Right lobe of liver (tissue), 6 donors: ENCODE data around the gene KANSL1. TPM values are rescaled to one million over a fixed set of nuclear protein-coding genes. Genes with fewer than 3 reads are reported as not detected.

Source experiments
- ATAC-seq, 4 donors: fragments of 200-7000 bp; cut with Tn5 transposase; one replicate each; pipeline ENCODE4 v1.9.1; 2020; ENCODE audit warnings: mild to moderate bottlenecking in 4 of 4, moderate library complexity in 4 of 4
- DNase-seq, 3 donors: peaks; one replicate each; pipeline ENCODE4 v3.0.0-alpha.2; 2020
- H3K27ac ChIP-seq, 3 donors: fragments of 200-600 bp; one replicate each; pipeline ENCODE4 v1.8.0; 2022
- H3K27me3 ChIP-seq, 2 donors: fragments of 200-600 bp; one replicate each; pipeline ENCODE4 v1.8.0; 2022
- H3K36me3 ChIP-seq, 4 donors: fragments of 200-600 bp; sonication (generic) in 1 of 4; one replicate each; pipeline versions ENCODE4 v1.5.1 to v1.8.0; 2017 to 2022; ENCODE audit warnings: control low read depth in 1 of 4
- H3K4me1 ChIP-seq, 4 donors: fragments of 200-600 bp; sonication (generic) in 1 of 4; one replicate each; pipeline versions ENCODE4 v1.5.1 to v1.8.0; 2017 to 2022; ENCODE audit warnings: control low read depth in 1 of 4
- H3K4me3 ChIP-seq, 3 donors: fragments of 200-600 bp; one replicate each; pipeline ENCODE4 v1.8.0; 2022
- H3K9me3 ChIP-seq, 4 donors: fragments of 200-600 bp; sonication (generic) in 1 of 4; one replicate each; pipeline versions ENCODE4 v1.5.1 to v1.8.0; 2017 to 2022; ENCODE audit warnings: control low read depth in 1 of 4
- CTCF ChIP-seq, 4 donors: fragments of 200-600 bp in 3 of 4; fragments of 450-650 bp in 1 of 4; IDR thresholded peaks; one replicate each; pipeline versions ENCODE4 v1.5.1 to v1.8.0; 2016 to 2022; ENCODE audit warnings: antibody characterized with exemption in 4 of 4, mild to moderate bottlenecking in 2 of 4
- POLR2A ChIP-seq: fragments of 450-650 bp; IDR thresholded peaks from one replicate; pipeline ENCODE4 v1.6.1; 2017; ENCODE audit warnings: antibody characterized with exemption, mild to moderate bottlenecking
- WGBS: methylation state at CpG from one replicate; pipeline ENCODE4 v1.1.6; 2018; ENCODE audit warnings: low coverage, low lambda C conversion rate; ENCODE audit not compliant: insufficient coverage; ENCODE audit errors: missing lambda C conversion rate; 5-methylcytosine and 5-hydroxymethylcytosine counted together
- intact Hi-C, 2 donors: fragments of 100-400 bp; cut with DNase I; formaldehyde crosslinking; loops; one replicate each; pipeline versions ENCODE4 v1.11.2 to v1.14.1; 2022
- total RNA-seq, 6 experiments: library from RNA; depleted of rRNA in 2 of 6; stranded (reverse); fragments of >200 nt in 2 of 6; fragmentation: NEBNext Ultra II Directional in 3 of 6; extraction: Animal tissue kit (Norgen Biotek cat#: 25700) in 3 of 6; gene quantifications; one replicate each; pipeline versions ENCODE4 v1.1.0 to v1.2.4, GENCODE V29; 2016 to 2023
- donor health status: DM: no; HTN: yes; CAD: no.
- donor health status: DM: no; HTN: no; CAD: no.
- donor health status: DM: no; HTN: no; CAD: no.
- donor health status: DM: no; HTN: yes; CAD: no.
- donor health status: DM: no; HTN: yes; CAD: no.

KANSL1 gene
- total RNA-seq, 6 experiments from 2014 or later: 23.1 to 29.5 (median 25.9) TPM

- Histone ChIP-seq H3K27ac (no peak overlapping the region), H3K9me3 (no peaks in the 10 kb centered on the region), H3K4me3 (no peak overlapping the region), H3K36me3 (peaks cover 0 to 24% (median 8%) of the 10 kb centered on the region in 4 donors), H3K27me3 (no peaks in the 10 kb centered on the region), H3K4me1 (peaks cover 0 to 43% (median 0%) of the 10 kb centered on the region in 4 donors)
- TF ChIP-seq POLR2A (no peak), CTCF (IDR thresholded peaks at IDR 0.05) (no peak)
- intact Hi-C loops: no loop called here
- no peak for DNase-seq
- ATAC-seq: no peak
- 93% methylated on average over 8 of the region's 11 CpGs for WGBS
Measured at GRCh38 chr17:46170639-46171429, 22.4 kb downstream of the KANSL1 start.

GRCh38 chr17:46169913-46170638 lies 23.2 kb downstream of the KANSL1 start:
- peaks cover 0 to 37% (median 0%) of the 10 kb centered on the region in 4 donors for H3K4me1 ChIP-seq
- WGBS: 90% methylated on average over 9 of the region's 9 CpGs
- TF ChIP-seq POLR2A (no peak), CTCF (IDR thresholded peaks at IDR 0.05) (no peak)
- H3K27ac ChIP-seq: no peak overlapping the region
- ATAC-seq (no peak), DNase-seq (no peak)
- peaks cover 0 to 24% (median 8%) of the 10 kb centered on the region in 4 donors for H3K36me3 ChIP-seq
- no peaks in the 10 kb centered on the region for H3K27me3 ChIP-seq
- no peak overlapping the region for H3K4me3 ChIP-seq
- no peaks in the 10 kb centered on the region for H3K9me3 ChIP-seq
- intact Hi-C loops: no loop called here

- no peak for TF ChIP-seq CTCF (IDR thresholded peaks at IDR 0.05)
- TF ChIP-seq POLR2A: no peak
- H3K9me3 ChIP-seq: no peaks in the 10 kb centered on the region
- H3K27me3 ChIP-seq: no peaks in the 10 kb centered on the region
- peak in 2 of 4 donors; percentile 22 to 68 for ATAC-seq
- peaks cover 0 to 37% (median 0%) of the 10 kb centered on the region in 4 donors for H3K4me1 ChIP-seq
- peaks cover 0 to 24% (median 8%) of the 10 kb centered on the region in 4 donors for H3K36me3 ChIP-seq
- no peak overlapping the region for H3K4me3 ChIP-seq
- 87% methylated on average over 13 of the region's 14 CpGs for WGBS
- H3K27ac ChIP-seq: no peak overlapping the region
- no peak for DNase-seq
- intact Hi-C loops: no loop called here
Measured at GRCh38 chr17:46167826-46168569, 25.2 kb downstream of the KANSL1 start.

- ATAC-seq (no peak), DNase-seq (no peak)
- Histone ChIP-seq H3K4me1 (peaks cover 0 to 45% (median 0%) of the 10 kb centered on the region in 4 donors), H3K27ac (no peak overlapping the region), H3K27me3 (no peaks in the 10 kb centered on the region), H3K4me3 (no peak overlapping the region), H3K36me3 (peaks cover 0 to 24% (median 8%) of the 10 kb centered on the region in 4 donors), H3K9me3 (no peaks in the 10 kb centered on the region)
- intact Hi-C loops: no loop called here
- WGBS: 40% methylated on average over 2 of the region's 2 CpGs
- TF ChIP-seq POLR2A: no peak
- TF ChIP-seq CTCF (IDR thresholded peaks at IDR 0.05): no peak
Measured at GRCh38 chr17:46167267-46167666, 26.0 kb downstream of the KANSL1 start.
